Activated T-helper 9 cell treated with anti-CD3 and anti-CD28 coated beads, Interleukin-2, amount 50 U/mL, for 16 hours (primary cell): ENCODE results near the gene HMGCS2.

Experiments used
- DNase-seq: peaks from one replicate; pipeline ENCODE4 v3.0.0-alpha.2; 2020; ENCODE audit warnings: low read depth

The HMGCS2 gene

DNA sequence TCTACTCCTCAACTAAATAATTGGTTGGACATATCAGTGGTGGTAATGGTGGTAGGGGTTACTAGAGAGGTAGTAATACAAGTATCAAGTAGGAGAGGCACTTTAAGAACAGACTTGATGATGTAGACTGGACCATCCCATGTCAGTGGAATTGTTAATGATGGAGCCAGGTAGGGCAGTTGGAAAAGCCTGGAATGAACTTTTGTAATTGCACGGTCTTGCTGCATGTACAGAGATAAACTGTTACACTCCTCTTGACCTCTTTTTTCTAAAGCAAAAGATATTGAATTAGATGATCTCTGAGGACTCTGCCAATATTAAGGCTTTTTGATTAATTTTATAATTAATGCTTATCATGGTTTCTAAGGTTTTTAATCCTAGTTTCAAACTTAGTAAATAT is 5.8 kb downstream of the HMGCS2 start:
- no peak for DNase-seq

DNA sequence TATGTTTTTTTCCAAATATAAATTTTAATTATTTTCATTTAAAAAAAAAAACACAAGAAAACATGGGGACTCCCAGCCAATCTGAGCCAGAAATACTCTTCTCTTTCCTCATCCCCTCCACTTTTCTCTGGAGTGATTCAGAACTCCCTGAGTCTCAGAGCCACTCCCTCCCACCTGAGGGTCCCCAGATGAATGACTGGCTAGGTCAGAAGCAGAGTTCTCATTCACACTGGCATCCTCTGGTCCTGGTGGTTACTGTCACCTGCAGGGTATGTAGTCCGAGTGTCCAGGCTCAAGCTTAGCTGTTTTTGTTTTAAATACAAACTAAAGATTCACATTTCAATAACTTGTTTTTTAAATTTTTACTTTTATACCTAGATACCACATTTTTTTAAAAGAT is 6.3 kb downstream of the HMGCS2 start:
- DNase-seq: no peak

DNA sequence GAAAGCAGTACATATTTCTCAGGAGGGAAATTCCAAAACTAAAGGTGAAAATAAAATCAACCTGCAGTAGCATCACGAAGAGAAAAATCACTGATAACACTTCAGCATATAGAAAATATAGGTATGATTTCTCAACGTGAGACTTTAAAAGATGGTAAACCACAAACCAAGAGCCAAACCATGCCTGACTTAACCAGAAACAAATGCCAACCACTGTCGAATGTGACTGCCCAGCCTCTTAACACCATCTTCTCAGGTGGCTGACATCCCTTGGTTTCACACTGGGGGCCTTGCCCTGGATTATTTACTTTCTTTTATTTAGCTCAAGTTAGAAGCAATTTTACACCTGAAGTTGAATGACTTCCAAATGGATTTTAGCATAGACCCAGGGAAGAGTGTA is 10.1 kb downstream of the HMGCS2 start:
- DNase-seq: no peak

DNA sequence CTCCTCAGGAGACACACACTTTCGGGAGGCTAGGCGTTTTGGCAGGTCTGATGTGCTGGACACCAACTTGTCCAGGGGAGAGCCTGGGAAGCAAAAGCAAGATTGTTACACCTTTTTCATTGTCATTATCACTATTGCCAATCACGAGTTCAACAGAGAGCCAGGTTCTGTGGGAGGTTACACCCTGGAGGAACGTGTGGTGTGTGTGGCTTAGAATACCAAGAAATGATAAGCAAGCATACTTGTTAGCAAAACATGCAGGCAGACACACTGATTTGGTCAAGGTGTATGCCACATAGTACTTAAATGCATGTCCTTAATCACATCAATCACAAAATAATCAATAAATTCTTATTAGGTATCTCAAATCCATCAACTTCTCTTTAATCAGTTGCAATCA is 16.1 kb downstream of the HMGCS2 start:
- no peak for DNase-seq

DNA sequence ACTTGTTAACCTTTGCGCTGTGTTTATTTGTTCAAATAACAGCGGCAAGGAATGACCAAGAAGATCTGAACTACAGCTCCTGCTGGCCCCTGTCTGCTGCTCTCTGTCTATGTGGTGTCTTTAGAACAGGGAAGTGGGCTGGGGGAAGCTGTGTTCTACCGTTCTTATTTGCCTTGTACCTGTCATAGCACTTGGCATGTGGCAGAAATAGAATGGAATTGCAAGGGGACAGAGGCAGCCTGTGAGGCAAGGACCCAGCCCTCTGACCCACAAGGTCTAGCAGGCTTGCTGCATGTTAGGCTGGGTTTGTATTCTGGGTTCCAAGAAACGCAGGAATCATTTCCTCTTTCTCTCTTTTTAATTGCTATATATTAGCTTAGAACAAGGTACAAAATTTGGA is 20.7 kb downstream of the HMGCS2 start:
- DNase-seq: no peak

DNA sequence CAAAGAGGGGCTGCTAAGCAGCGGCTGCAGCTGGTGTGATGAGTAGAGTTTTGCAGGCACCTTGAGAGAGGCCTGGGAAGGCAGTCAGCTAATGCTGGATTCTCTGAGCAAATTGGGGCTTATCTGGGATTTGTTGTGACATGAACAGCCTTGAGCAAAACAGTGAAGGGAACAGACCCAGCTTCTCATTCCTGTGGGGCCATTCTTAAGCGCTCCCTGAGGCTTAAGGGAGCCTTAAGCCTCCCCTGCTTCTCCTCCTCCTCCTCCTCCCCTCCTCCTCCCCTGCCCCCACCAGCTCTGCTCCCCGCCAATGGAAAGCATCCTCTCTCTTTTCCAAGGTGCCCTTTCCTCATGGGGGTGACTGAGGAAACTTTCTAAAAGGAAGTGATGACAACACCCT is 21.3 kb downstream of the HMGCS2 start:
- DNase-seq: no peak

DNA sequence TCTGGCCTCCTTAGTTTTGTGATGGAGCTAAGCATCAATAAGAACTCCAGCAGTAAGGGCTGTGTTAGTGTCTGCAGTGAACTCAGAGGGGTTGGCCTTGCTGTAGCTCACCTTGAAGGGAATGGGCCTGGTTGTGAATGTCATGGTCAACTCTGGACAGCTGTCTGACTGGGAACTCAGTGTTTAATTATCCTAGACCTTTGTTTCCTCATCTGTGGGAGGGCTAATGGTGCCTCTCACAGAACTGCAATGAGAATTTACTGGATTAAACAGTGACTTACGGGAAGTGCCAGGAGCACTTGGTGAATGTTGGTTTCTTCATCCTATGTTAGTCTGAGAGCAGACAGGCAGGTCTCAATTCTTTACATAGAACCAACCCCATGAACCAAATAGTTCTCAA is 23.7 kb downstream of the HMGCS2 start:
- no peak for DNase-seq

DNA sequence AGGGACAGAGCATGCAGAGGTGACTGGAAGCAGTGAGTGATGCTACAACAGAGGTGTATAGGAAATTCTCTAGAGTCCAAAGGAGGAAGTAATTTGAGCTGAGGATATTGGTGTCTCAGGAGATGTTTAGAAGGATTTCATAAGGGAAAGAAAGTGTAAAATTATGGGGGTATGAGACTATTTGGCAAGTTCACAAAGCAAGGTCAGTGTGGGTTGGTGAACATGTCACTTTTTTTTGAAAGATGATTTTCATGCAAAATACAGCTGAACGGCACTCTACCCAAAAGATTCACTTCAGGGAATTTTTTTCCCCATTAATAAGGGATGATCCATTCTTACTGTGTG is 24.1 kb downstream of the HMGCS2 start:
- no peak for DNase-seq

DNA sequence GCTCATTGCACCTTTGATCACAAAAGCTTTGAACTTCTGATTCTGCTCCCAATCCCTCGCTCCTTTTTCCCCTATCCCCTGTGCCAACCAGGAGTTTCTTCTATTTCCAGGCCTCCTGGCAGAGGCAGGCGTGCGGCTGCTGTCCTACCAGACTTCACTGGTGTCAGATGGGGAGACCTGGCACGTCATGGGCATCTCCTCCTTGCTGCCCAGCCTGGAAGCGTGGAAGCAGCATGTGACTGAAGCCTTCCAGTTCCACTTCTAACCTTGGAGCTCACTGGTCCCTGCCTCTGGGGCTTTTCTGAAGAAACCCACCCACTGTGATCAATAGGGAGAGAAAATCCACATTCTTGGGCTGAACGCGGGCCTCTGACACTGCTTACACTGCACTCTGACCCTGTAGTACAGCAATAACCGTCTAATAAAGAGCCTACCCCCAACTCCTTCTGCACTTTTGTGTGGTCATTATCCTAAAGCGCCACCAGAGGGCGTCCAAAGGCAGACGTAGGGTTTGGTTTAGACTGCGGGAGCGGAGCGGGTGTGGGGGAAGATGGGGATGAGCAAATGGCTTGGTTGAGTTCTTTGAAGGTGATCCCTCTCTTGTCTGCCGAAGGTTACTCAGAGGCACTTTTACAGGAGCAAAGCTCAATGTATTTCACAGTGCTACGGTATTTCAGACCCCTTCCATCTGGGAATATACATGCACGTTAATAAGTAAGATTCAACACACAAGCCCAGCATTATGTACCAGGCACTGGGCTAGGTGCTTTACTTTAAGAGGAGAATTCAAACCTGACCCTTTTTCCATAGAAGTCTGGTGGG is 24.7 kb downstream of the HMGCS2 start:
- DNase-seq: peak; percentile 9

DNA sequence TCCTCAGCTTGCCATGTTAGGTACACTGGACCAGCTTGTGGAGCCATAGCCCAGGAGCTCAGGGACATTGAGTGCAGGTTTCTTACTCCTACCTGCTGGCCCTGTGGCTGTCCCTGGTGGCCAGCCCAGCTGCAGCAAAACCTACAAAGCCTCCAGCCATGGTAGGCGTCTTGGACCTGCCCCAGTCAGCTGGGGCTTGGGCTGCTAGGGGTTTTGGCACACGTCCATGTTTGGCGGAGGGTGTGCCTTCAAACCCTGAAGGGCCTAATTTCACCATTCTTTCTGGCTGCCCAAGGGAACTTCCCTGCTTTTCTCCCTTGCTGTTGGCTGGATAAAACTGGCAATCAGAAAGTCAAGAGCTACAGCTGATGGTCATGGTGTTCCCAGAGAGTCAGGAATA is 25.4 kb downstream of the HMGCS2 start:
- DNase-seq: no peak

DNA sequence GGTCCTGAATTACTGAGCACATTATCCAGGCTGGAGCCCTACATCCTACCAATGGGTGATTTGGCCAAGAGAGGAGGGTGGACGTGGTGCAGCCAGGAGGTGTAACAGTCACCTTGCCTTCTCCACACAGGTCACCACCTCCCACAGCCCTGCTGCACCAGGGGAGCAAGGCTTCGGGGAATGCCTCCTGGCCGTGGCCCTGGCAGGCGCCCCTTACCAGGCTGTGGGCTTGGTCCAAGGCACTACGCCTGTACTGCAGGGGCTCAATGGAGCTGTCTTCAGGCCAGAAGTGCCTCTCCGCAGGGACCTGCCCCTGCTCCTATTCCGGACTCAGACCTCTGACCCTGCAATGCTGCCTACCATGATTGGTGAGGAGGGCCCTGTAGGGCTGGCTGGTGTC is 26.0 kb downstream of the HMGCS2 start:
- no peak for DNase-seq

DNA sequence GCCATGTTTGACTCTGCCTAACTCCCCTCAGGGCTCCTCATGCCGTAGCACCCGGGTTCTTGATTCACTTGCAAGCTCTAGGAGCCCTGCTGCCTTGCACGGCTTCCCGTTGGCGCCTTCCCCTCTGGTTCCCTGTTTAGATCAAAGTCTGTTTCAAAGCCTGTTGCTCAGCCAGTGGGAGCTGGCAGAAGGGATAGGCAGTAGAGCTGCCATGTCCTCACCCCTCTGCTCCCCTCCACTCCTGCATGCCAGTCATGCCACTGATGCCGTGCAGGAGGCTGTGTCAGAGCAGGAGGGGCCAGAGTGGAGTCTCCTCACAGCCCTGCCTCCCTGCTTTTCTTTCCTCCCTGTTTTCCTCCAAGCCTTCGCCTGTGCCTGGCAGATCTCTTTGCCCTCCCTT is 26.5 kb downstream of the HMGCS2 start:
- DNase-seq: no peak

DNA sequence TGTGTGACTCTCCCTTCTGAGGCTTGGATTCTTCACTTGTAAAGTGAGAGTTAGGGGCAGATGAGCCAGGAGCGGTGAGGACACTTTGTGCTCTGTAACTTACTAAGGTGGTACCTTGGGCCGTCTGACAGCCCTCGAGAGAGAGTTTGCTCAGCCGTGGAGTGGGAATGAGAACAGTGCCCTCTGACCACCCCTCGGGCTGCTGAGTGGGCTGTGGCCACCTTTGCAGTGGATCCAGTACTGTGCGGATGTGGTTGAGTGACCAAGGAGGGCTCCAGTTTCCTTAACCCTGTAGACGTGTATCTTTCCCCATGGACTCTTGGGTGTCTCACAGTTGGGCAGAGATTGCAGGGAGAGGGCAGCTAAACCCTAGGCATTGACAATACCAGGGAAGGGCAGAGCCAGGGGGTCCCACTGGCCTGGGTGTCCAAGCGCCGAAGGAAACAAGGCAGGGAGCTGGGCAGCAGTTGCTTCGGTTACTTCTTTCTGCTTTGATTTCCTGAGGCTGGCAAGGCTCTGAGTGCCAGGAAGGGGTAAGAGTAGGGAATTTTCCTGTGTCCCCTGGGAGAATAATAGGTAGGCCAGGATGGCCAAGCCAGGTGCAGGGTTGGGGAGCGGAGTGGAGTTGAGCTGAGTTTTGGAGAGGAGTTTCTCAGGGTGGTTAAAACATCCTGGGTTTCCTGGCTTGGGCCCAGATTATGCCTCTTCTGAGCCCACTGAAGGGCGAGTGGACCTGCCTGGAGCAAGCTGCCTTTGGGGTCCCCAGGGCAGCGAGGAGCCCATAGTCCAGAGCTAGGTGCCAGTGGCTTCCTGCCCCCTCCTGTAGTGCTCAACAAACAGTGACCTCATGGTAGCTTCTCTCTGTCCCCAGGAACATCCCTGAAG is 27.6 kb downstream of the HMGCS2 start:
- no peak for DNase-seq

DNA sequence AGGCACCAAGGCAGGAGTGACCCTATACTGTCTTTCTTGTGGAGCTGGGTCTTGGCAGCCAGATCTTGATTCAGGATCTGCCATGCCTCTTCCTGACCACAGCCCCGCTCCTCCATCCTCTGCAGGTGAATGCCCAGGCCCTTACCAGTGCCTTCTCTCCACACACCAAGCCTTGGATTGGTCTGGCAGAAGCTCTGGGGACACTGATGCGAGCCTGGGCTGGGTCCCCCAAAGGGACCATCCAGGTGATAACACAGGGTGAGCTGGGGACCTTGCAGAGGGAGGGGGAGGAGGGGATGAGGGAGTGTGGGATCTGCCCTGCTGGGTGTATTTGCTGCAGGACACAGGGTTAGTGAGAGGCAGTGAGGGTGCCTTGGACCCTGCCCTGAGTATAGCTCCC is 28.4 kb downstream of the HMGCS2 start:
- DNase-seq: no peak

DNA sequence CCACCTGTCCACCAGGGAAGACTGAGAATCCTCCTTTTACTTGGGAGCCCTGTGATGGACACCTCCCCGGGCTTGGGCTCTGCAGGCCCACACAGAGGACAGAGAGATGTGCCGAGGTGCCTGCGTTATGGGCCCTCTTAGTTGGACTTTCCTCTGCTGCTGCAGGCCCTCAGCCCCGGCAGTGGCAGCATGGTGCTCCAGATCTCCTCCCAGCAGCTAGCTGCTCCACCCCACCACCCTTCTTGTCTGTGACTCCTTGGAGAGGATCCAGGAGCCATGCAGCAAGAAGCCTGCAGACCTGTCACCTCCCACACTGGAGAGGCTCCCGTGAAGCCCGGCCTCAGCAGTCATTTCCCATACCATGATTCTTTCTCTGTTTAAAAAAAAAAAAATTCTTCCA is 29.6 kb downstream of the HMGCS2 start:
- DNase-seq: no peak

DNA sequence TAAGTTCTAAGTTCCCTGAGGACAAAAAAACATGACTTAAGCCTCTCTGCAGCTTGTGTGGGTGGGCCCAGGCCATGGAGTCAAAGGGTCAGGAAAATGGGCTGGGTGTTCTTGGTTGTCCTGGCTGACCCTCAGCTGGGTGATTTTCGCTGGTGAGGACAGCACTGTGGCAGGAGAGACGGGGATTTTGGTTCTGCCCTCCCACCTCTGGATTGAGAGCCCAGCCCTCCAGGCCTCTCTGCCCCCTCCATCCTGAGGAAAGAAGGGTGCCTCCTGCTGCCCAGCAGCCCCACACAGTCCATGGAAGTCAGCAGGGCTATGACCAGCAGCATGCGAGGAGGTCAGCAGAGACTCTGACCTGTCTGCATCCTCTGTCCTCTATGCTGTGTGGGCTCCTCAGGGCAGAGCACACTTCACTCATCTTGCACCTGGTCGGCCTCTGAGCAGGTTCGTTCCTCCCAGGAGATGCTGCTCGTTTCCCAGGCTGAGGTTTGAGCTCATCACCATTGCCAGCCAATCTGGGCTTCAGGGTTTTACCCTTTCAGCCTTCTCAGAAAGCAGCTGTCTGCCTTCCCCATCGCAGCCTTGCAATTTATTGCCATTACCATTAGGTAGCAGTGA is 30.5 kb downstream of the HMGCS2 start:
- DNase-seq: no peak

DNA sequence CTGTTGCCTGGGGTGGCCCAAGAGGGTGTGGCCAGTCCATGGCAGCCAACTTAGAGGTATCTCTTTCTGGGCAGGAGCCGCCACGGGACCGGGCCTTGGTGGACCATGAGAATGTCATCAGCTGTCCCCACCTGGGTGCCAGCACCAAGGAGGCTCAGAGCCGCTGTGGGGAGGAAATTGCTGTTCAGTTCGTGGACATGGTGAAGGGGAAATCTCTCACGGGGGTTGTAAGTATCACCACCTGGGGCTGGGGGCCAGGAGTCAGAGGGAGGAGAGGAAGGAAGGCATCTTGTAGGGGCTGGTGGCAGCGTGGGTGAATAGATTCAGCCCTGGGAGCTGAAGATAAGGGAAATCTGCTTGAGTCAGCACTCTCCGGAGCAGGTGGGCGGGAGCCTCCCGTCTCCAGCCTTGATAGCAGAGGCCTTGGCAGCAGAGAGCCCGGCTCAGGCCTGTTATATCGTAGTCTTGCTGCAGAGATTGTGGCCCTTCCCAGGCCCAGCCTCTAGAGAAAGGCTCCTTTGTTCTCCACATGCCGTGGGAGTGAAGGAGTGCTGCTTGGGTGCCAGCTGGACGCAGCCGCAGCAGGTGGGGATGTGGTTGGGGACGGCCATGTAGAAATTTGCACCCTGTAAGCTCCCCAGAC is 31.5 kb downstream of the HMGCS2 start:
- DNase-seq: no peak

DNA sequence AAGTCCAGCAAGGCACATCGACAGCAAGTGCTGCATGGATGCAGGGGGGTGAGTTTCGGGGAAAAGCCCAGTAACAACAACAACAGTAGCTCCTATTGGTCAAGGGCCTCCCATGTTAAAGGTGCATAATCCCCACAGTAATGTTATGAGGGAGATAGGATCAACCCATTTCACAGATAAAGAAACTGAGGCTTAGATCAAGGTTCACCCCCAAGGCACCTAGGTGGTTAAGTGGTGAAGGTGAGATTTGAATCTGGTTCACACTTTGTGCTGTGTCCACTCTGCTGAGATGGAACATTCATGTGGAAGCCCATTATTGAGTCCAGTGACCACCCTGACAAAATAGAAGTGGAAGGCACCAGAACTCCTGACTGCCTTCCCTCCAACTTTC is 32.1 kb downstream of the HMGCS2 start:
- no peak for DNase-seq

DNA sequence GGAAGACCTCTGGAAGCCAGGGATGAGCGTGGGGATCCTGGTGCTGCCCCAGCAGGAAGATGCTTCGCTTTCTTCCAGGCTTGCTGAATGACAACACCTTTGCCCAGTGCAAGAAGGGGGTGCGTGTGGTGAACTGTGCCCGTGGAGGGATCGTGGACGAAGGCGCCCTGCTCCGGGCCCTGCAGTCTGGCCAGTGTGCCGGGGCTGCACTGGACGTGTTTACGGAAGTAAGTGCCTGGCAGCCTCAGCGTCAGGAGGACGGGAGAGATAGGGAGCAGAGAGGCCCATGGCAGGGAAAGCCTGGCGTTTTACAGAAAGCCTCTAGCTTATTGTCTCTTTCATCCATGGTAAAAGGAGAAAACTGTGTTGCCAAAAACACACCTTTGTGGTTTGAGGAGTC is 33.5 kb downstream of the HMGCS2 start:
- DNase-seq: no peak

DNA sequence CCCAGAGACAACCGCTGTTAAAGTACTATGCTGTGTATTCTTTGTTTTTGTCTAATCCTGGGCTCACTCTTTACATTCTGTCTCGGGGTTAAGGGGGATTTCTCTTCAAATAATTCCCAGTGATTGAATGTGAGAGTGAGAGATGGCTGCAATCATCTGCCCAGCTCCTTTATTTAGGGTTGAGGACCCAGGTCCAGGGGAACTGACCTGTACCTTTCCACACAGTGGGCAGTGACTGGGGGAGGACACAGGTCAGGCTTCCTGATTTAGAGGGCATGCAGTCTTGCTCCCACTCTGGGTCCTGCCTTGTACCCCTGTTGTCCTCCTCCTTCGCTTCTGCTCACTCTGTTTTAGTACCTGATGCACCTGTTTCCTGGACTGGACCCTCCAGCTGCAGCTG is 35.0 kb downstream of the HMGCS2 start:
- DNase-seq: no peak

DNA sequence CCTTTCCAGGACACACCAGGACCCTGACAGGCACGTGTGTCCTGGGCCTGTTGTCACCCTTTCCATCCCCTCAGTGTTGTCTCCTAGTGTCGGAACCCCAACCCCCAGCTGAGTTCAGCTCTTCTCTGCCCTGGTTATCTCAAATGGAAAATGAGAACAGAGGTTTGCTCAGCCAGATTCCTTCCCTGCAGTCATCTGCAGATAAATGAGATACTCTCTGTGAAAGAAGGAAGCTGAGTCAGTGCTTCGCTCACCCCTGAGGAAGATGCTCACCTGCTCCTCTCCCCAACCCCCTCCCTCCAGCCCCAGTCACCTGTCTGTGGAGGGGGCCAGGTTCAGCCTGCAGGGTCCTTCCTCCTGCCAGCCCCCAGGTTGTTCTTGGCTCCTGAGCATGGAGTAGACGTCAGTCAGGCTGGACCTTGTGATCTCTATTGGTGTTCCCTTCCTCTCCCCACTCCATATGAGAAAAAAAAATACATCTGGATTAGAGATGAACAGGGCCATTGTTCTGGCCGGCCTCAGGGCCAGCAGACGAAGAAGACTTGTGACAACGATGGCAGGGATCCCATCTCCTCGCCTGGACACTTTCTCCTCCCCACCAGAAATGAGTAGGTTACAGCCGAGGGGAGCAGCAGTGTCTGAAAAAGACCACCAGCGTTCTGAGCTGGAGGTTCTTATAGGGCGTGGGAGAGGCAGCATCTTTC is 36.1 kb downstream of the HMGCS2 start:
- no peak for DNase-seq
